ENCODE data around the gene TLR6. TPM values are rescaled to one million over a fixed set of nuclear protein-coding genes. Genes with fewer than 3 reads are reported as not detected.

TLR6 gene
- total RNA-seq, 6 donors from 2014 or later: 3.2 to 10.4 (median 5.8) TPM

DNA sequence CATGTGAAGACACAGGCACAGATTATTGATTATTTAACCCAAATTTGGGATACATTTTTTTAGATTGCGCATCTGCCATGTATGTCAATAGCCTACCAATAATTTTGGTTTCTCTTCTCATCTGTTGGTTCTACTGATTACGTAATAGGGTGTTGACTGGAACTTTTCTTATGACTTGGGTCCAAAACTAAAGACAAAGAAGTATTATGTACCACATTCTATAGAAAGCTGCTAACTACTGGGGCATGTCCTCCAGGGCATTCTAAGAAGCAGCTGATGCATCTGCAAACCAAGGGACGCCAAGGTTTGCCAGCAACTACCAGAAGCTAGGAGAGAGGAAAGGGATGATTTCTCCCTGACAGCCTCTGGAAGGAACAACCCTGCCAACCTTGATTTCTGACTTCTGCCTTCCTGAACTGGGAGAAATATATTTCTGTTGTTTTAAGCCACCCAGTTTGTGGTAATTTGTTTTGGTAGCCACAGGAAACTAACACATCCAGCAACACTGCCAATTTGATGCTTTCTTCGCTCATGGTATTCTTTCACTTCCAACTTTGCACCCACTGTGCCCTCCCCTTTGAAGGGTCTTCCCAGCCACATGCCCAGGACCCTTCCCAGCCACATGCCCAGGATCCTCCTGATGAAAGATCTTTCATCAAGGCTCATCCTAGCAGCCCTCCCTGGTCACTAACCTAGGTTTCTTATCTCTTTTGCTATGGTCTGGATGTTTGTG lies 36.1 kb downstream of the TLR6 start:
- Histone ChIP-seq H3K36me3 (no peaks in the 10 kb centered on the region), H3K4me1 (peaks cover 0 to 7% (median 2%) of the 10 kb centered on the region in 4 donors), H3K27ac (no peak overlapping the region), H3K27me3 (no peaks in the 10 kb centered on the region), H3K4me3 (no peak overlapping the region), H3K9me3 (no peaks in the 10 kb centered on the region)
- 85 to 87% methylated on average over 4 of the region's 4 CpGs for WGBS, 2 donors
- TF ChIP-seq EP300 (IDR thresholded peaks at IDR 0.05): no peak
- no peak for TF ChIP-seq POLR2A (IDR thresholded peaks at IDR 0.05)
- TF ChIP-seq CTCF (IDR thresholded peaks at IDR 0.05): no peak
- TF ChIP-seq POLR2AphosphoS5 (IDR thresholded peaks at IDR 0.05): no peak
- no peak for DNase-seq
- no peak for ATAC-seq (ENCODE audit: low FRiP score in 2 of 2)

DNA sequence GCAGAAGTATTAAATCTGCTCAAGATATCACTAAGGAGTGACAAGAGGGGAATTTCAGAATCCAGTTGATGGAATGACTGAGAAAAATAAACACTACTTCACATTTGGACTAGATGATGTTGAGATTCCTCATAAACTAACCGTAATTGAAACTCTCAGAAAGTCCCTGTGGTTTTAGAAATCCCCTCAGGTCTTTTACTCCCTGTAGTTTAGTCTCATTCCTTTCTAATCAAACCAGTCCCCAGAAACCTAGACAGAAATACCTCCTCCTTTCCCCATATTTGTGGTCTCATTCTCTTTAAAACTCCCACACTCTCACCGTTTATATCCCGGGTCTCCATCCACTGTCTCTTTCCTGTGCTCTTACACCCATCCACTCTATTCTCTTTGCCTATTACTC lies 37.0 kb downstream of the TLR6 start:
- H3K27ac ChIP-seq: no peak overlapping the region
- 57 to 66% methylated on average over 3 of the region's 3 CpGs for WGBS, 2 donors
- H3K4me1 ChIP-seq: peaks cover 0 to 9% (median 2%) of the 10 kb centered on the region in 4 donors
- TF ChIP-seq CTCF (IDR thresholded peaks at IDR 0.05) (no peak), EP300 (IDR thresholded peaks at IDR 0.05) (no peak), POLR2AphosphoS5 (IDR thresholded peaks at IDR 0.05) (no peak), POLR2A (IDR thresholded peaks at IDR 0.05) (no peak)
- no peak for ATAC-seq (ENCODE audit: low FRiP score in 2 of 2)
- no peaks in the 10 kb centered on the region for H3K9me3 ChIP-seq
- H3K36me3 ChIP-seq: no peaks in the 10 kb centered on the region
- no peaks in the 10 kb centered on the region for H3K27me3 ChIP-seq
- H3K4me3 ChIP-seq: no peak overlapping the region
- no peak for DNase-seq

DNA sequence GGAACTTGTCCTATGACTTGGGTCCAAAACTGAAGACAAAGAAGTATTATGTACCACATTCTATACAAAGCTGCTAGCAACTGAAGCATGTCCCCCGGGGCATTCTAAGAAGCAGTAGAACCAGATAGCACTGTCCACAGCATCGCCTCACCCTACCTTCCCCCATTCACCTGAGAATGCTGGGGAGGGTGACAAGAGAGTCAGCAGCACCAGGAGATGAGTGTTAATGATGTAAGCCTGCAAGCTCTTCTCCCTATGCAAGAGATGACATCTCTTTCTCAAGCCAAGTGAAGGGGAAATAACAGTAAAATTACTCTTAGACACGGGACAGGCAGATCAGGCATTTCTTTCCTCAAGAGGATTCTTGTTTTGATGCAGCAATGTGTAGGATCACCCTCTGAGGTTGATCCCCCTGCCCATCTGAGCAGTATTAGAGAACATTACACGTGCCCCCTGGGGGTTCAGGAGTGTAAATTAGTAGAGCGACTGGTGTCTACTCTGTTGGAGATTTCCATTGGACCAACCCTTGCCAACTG lies 38.1 kb downstream of the TLR6 start:
- ATAC-seq (ENCODE audit: low FRiP score in 2 of 2) (no peak), DNase-seq (no peak)
- Histone ChIP-seq H3K9me3 (no peaks in the 10 kb centered on the region), H3K36me3 (no peaks in the 10 kb centered on the region), H3K4me1 (peaks cover 0 to 9% (median 2%) of the 10 kb centered on the region in 4 donors), H3K4me3 (no peak overlapping the region), H3K27me3 (no peaks in the 10 kb centered on the region), H3K27ac (no peak overlapping the region)
- no peak for TF ChIP-seq POLR2A (IDR thresholded peaks at IDR 0.05)
- no peak for TF ChIP-seq CTCF (IDR thresholded peaks at IDR 0.05)
- no peak for TF ChIP-seq EP300 (IDR thresholded peaks at IDR 0.05)
- TF ChIP-seq POLR2AphosphoS5 (IDR thresholded peaks at IDR 0.05): no peak
- 81 to 86% methylated on average over 5 of the region's 5 CpGs for WGBS, 2 donors

DNA sequence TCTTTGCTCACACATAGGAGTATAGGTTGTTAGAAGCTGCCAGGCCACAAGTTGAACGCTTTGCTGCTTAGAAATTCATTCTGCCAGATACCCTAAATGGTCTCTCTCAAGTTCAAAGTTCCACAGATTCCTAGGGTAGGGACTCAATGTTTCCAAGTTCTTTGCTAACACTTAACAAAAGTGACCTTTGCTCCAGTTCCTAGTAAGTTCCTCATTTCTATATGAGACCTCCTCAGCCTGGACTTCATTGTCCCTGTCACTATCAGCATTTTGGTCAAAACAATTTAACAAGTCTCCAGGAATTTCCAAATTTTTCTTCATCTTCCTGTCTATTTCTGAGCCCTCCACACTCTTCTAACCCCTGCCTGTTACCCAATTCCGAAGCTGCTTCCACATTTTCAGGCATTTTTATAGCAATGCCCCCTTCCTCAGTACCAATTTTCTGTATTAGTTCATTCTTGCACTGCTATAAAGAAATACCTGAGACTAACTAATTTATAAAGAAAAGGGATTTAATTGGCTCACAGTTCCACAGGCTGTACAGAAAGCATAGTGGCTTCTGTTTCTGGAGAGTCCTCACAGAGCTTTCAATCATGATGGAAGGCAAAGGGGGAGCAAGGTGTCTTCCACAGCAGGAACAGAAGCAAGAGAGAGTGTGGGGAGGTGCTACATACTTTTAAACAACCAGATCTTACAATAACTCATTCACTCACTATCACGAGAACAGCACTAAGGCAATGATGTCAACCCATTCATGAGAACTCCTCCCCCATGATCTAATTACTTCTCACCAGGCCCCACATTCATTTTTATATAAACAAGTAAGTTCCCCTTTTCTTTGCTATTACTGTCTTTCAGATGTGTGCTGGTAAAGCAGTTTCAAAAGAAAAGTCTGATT lies 40.5 kb downstream of the TLR6 start:
- TF ChIP-seq POLR2A (IDR thresholded peaks at IDR 0.05): peak in 1 of 4 donors; percentile 62
- TF ChIP-seq EP300 (IDR thresholded peaks at IDR 0.05): no peak
- no peak for TF ChIP-seq CTCF (IDR thresholded peaks at IDR 0.05)
- TF ChIP-seq POLR2AphosphoS5 (IDR thresholded peaks at IDR 0.05): peak in 1 of 2 donors; percentile 21
- DNase-seq: no peak
- WGBS, 2 donors: 52 to 66% methylated on average over 3 of the region's 3 CpGs
- Histone ChIP-seq H3K27me3 (no peaks in the 10 kb centered on the region), H3K9me3 (no peaks in the 10 kb centered on the region), H3K27ac (peak overlapping the region; percentile 36 to 78 (median 62)), H3K4me3 (no peak overlapping the region), H3K4me1 (peaks cover 0 to 9% (median 2%) of the 10 kb centered on the region in 4 donors), H3K36me3 (no peaks in the 10 kb centered on the region)
- peak in 1 of 2 donors; percentile 80 for ATAC-seq (ENCODE audit: low FRiP score in 2 of 2)
